Measurements from ENCODE around the gene PTPRCAP. TPM values are rescaled to one million over a fixed set of nuclear protein-coding genes. Genes with fewer than 3 reads are reported as not detected.

PTPRCAP gene
- total and polyA plus RNA-seq, 9 of the 15 experiments (the other 6 are each of a cell fraction or from before 2014, with no cell fraction given) = 0.22 to 2.0 (median 1.1) TPM; not detected in 4

DNA sequence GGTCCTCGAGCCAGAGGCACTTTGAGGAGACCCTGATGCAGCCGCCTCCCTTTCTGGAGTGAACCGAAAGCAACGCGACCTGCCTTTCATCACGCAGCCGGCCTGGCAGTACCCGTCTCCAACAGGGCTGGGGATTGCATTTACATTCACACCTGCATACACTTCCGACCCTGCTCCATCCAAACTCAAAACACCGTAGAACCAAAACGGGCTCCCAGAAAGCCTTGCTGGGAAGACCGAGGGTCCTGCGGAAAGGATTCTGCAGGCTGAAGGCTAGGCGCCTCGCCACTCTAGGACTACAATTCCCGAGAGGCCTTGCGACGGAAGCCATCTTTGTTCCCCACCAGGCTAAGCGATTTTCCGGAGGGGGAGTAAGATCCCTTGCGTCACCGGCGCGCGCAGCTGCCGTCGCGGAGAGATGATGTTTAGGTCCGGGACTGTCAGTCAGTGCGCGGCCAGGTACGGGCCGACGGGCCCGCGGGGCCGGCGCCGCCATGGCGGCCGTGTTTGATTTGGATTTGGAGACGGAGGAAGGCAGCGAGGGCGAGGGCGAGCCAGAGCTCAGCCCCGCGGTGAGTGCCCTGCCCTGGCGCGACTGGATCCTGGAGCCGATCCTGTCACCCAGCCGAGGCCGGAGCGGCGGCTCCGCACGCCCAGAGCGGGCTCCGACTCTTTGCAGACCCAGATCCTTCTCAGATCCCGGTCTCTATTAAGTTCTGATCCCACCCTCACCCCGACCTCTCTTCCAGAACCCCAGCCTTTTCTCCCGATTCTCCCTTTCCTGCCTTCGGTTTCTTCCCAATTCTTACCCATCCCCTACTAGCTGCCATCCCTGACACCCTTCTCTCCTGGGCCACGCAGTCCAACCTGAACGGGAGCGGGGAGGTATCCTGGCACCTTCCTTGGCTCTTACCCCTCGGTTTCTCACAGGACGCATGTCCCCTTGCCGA, 9.2 kb downstream of the PTPRCAP start, which contains the start of gene RPS6KB2 (continued):
- TF ChIP-seq NFRKB (IDR thresholded peaks at IDR 0.05; ENCODE audit: low read depth) = no peak
- TF ChIP-seq TBL1XR1 (IDR thresholded peaks at IDR 0.05; ENCODE audit: low read length in 2 of 2) = peak in 1 of 2 experiments; percentile 100; a peak in 2 of 4 replicates
- TF ChIP-seq CBX1 (IDR thresholded peaks at IDR 0.05; ENCODE audit: low read depth) = no peak
- no peak for TF ChIP-seq RHOXF2B (CRISPR knock-in tag; conservative IDR thresholded peaks at IDR 0.05)
- no peak for TF ChIP-seq SMARCB1 (IDR thresholded peaks at IDR 0.05; ENCODE audit: insufficient read length, low read depth)
- TF ChIP-seq, protein P1, sequence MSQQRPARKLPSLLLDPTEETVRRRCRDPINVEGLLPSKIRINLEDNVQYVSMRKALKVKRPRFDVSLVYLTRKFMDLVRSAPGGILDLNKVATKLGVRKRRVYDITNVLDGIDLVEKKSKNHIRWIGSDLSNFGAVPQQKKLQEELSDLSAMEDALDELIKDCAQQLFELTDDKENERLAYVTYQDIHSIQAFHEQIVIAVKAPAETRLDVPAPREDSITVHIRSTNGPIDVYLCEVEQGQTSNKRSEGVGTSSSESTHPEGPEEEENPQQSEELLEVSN (IDR thresholded peaks at IDR 0.05; ENCODE audit: borderline replicate concordance in 1 of 2, extremely low read depth in 1 of 2, insufficient read depth in 1 of 2, insufficient read length in 1 of 2, low read depth in 1 of 2, low read length in 1 of 2, poor library complexity in 1 of 2, severe bottlenecking in 1 of 2) = peak in 1 of 2 experiments; percentile 4
- no peak for TF ChIP-seq ZNF57 (CRISPR knock-in tag; IDR thresholded peaks at IDR 0.05)
- no peak for TF ChIP-seq CLOCK (CRISPR knock-in tag; IDR thresholded peaks at IDR 0.05; ENCODE audit: borderline replicate concordance)
- TF ChIP-seq ARID3B (CRISPR knock-in tag; IDR thresholded peaks at IDR 0.05; ENCODE audit: borderline replicate concordance) = no peak
- TF ChIP-seq ESRRB (CRISPR knock-in tag; IDR thresholded peaks at IDR 0.05; ENCODE audit: borderline replicate concordance) = no peak
- TF ChIP-seq ZNF318 (IDR thresholded peaks at IDR 0.05; ENCODE audit: borderline replicate concordance in 1 of 2, low read depth in 1 of 2) = no peak
